Effector CD8-positive, alpha-beta T cell (primary cell): ENCODE results near the gene ECE1.
"Not testable (repeated sequence)": the region's sequence is repeated elsewhere in the genome, so short reads cannot be mapped to it uniquely, and the experiment has no call there.

Experiments
- DNase-seq: peaks from one replicate; lab custom pipeline; 2025; lab: John Stamatoyannopoulos, UW

Gene ECE1

DNA sequence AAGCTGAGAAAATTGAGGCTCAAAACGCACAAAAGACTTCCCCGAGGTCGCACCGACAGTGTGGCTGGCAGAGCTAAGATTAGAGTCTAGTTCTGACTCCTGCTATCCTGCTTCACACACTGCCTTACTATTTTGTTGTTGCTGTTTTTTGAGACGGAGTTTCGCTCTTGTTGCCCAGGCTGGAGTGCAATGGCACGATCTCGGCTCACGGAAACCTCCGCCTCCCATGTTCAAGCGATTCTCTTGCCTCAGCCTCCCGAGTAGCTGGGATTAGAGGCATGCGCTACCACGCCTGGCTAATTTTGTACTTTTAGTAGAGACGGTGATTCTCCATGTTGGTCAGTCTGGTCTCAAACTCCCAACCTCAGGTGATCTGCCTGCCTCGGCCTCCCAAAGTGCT, 112.0 kb downstream of the ECE1 start:
- not testable (repeated sequence) for DNase-seq

- peak; percentile 100 for DNase-seq
Observed at GRCh38 chr1:21176586-21177555, 113.4 kb downstream of the ECE1 start, which contains the start of gene EIF4G3. TSS of gene EIF4G3 (minus strand) at chr1:21176897. CDS start at chr1:21002742, 174,155 bp downstream.

GRCh38 chr1:21175670-21176581, 114.3 kb downstream of the ECE1 start:
- peak; percentile 23 for DNase-seq

DNA sequence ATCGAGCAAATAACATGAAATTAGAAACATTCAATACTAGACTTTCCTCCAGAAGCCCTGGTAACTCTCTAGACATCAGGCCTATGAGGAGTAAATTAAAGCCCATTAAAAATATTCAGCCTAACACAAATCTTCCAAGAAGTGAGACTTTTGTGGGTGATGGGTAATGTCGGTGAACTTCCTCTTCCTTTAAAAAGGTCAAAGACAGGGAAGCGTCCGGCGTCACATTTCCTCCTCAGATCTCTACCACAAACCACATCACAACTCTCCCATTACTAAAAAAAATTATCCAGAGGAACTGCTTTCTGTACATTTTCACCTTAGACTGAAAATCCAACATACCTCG, 115.0 kb downstream of the ECE1 start:
- no peak for DNase-seq

DNA sequence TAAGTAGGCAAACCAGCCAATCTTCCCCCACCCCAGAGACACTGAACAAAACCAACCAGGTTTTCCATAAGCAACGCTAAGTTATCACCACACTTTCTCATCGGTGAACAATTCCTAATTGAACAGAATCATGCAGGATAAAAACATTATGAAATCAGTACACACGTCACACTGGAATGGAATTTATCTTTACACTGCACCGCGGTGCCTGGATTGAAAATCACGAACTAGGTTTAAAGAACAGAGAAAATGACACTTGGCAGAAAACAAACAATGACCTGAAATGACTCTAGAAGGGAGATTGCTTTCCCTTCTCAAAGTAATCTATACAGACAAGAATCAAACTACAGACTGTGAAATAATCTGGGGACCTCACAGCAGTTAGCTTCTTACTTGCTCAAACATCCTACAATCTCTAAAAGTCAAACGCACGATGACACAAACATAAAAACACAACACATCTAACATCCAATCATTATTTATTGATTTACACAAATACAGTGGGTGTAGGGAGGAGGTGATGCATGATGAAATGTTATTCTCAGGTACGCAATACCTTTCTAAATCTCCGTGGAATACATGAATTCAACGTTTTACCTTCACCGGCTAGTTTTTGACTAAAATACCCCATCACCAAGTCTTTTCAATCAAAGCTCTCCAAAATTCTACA, 115.5 kb downstream of the ECE1 start:
- no peak for DNase-seq

DNA sequence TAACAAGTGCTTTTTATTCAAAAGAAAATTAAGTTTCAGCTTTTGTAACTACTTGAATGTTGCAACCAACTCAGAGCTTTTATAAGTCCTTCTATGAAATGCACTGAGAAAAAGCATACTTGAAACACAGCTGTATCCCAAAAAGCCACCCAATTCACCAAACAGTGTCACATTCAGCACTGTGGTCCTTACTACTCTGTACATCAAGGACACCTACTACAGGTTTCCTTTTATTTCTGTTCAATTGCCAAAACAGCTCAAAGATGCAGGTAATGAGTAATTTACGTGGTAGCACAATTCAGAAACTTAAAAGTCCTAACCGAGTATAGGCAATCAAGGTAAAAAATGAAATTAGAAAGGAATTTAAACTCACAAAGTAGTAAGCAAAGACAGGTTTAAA, 116.0 kb downstream of the ECE1 start:
- no peak for DNase-seq

GRCh38 chr1:21173096-21173495, 117.2 kb downstream of the ECE1 start:
- not testable (repeated sequence) for DNase-seq

DNA sequence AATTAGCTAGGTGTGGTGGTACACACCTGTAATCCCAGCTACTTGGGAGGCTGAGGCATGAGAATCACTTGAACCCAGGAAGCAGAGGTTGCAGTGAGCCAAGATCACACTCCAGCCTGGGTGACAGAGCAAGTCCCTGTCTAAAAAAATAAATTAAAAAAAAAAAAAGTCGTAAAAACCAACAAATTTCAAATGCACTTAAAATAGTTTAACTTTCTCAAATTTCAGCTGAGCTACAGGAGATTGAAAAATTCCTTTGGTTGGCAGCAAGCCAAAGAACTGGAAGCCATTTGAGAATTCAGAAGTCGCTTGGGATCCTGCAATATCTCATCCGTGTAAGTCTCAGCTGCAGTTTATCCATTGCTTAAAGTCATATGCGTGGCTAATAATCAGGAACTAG, 119.4 kb downstream of the ECE1 start:
- not testable (repeated sequence) for DNase-seq

DNA sequence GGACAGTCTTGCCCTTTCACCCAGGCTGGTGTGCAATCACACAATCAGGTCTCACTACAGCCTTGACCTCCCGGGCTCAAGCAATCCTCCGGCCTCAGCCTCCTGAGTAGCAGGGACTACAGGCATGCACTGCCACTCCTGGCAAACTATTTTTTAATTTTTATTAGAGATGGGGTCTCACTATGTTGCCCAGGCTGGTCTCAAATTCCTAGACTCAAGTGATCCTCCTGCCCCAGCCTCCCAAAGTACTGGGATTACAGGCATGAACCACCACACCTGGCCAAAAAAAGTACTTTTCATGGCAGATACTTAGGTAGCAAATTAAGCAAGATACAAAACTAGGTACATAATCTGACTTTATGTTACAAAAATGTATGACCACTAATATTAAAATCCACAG, 121.8 kb downstream of the ECE1 start:
- DNase-seq, result no peak
